IPS DF 19.7 (cell line): ENCODE data around the gene PTPRQ.
A peak's percentile ranks its signal among the peaks of the same experiment; 100 is the strongest.
"Not testable (repeated sequence)": the region's sequence is repeated elsewhere in the genome, so short reads cannot be mapped to it uniquely, and the experiment has no call there.

Source experiments
- DNase-seq: peaks from one replicate; pipeline ENCODE4 v3.0.0-alpha.2; 2013; ENCODE audit warnings: low read depth, low spot score

The PTPRQ gene

DNA sequence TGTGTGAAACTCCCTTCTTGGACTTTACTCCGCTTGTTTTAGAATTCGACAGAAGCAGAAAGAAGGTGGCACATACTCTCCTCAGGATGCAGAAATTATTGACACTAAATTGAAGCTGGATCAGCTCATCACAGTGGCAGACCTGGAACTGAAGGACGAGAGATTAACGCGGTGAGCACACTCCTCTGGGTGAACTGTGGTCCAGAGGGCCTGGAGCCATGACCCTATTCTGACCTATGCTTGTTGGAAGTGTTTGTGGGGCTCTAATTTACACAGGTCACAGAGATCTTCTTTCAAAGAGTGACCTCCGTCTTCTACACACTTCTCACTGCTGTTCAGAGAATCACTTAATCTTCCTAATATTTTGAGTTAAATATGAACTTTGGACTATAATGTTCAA lies 190.9 kb downstream of the PTPRQ start:
- DNase-seq, result no peak

- no peak for DNase-seq
Observed at GRCh38 chr12:80636832-80637231, 192.8 kb downstream of the PTPRQ start.

DNA sequence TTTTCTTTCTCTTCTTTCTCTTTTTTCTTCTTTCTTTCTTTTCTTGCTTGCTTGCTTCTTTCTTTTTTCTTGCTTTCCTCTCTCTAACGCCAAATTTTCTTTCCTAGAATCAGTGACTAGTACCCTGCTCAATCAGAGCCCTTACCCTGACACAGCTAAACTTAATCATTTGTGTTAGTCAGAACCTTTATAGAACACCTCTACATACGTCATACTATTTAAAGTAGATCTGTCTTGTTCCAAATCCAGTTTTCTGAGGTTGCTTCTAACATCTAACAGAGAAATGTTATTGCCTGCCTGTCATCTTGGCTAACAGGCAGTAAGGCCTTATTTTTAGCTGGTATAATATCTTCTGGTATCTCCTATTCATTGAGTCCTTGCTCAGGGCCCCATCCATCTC lies 197.9 kb downstream of the PTPRQ start:
- DNase-seq, result no peak

- DNase-seq, result no peak
Observed at GRCh38 chr12:80643961-80644360, 199.9 kb downstream of the PTPRQ start.

DNA sequence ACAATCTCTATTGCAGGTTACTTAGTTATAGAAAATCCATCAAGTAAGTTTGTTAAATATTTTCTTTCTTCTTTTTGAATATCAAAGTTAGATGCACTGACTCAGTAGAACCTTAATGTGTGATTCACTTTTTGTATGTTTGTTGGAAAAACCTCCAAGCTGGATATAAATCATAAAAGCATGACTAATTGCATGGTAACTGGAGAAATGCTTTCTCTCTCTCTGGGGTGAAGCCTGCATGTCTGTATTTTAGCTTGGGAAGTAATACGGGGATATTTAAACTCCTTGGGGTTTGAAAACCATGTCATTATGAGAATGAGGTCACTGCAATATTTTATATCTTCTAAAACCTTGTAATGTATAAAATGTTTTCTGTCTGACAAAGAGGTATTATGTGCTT lies 204.8 kb downstream of the PTPRQ start:
- DNase-seq, result no peak

DNA sequence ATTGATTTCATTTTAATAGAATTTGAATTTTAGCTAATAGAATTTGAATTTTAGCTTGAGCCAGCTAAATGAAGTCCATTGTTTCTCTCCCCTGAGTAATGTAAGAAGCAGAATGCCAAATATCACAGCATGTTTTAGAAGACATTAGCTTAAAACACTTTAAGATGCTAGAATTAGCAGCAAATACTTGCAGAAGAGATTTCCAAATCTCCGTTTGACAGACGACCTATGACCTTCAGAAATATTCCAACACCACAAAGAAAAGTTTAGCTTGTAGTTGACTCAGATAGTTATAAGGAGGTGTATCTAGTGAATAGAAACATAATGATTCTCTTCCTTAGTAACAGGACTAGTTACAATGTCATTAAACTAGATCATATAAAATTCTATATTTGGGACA lies 211.7 kb downstream of the PTPRQ start:
- DNase-seq, result no peak

GRCh38 chr12:80659512-80660063 lies 215.6 kb downstream of the PTPRQ start:
- DNase-seq, result no peak

DNA sequence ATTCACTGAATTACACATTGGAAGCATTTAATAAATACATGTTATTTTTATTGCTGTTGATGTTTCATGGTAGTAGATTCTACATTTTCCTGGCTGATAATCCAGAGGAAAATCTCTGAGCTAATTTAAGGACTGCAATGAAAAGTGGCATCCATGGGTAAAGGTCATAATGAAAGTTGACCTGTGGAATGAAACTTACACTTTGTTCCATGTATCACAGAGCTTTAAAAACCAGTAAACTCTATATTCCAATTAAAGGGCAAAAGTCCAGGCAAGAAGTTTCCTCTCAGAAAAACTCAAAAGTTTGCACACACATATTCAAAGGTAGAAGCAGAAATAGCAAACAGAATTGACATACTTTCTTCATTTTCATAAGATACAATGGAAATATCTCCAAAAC lies 218.6 kb downstream of the PTPRQ start:
- DNase-seq, result no peak

GRCh38 chr12:80670214-80670613 lies 226.2 kb downstream of the PTPRQ start:
- no peak for DNase-seq

GRCh38 chr12:80676042-80676636 lies 232.1 kb downstream of the PTPRQ start:
- not testable (repeated sequence) for DNase-seq

DNA sequence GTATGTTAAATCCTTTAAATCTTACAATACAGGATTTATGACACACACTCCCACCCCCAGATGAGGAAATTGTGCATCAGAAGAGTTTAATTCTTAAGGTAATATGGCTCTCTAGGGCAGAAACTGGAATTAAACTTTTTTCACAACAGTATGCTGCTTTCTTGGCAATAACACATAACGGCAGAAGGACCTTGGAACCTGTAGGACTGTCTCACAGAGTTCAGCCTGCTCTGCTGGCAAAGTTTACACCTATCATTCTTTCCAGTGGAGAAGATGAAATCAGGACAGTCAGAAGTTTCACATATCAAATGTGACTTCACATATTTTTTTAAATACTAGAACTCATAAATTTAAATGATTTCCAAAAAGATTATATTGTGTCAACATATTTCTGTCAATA lies 232.8 kb downstream of the PTPRQ start:
- DNase-seq, result no peak

GRCh38 chr12:80677994-80678393 lies 234.0 kb downstream of the PTPRQ start:
- no peak for DNase-seq

GRCh38 chr12:80679346-80680131 lies 235.5 kb downstream of the PTPRQ start:
- DNase-seq, result no peak

GRCh38 chr12:80681287-80681686 lies 237.3 kb downstream of the PTPRQ start:
- no peak for DNase-seq

- DNase-seq, result no peak
Observed at GRCh38 chr12:80681786-80682185, 237.8 kb downstream of the PTPRQ start.

GRCh38 chr12:80684077-80684495 lies 240.1 kb downstream of the PTPRQ start:
- peak; percentile 86 for DNase-seq

GRCh38 chr12:80690090-80690489 lies 246.1 kb downstream of the PTPRQ start:
- no peak for DNase-seq

GRCh38 chr12:80690513-80690912 lies 246.5 kb downstream of the PTPRQ start:
- no peak for DNase-seq

DNA sequence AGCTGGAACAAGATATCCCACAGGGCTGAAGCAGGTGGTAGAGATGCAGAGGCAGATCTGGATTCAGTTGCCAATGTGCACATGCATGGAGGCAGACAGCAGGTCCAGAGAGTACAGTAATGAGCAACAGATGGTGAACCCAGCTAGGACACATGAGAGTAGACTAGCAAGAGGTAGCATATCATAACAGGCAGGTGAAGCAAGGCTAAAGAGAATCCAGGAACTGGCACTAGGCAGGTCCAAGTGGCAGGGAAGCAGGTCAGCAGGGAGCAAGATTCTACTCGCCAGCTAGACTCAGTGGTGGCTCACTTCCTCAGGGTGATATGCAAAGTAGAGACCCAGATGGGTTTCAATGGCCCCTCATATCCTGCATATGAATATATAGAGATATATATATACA lies 248.1 kb downstream of the PTPRQ start:
- no peak for DNase-seq

DNA sequence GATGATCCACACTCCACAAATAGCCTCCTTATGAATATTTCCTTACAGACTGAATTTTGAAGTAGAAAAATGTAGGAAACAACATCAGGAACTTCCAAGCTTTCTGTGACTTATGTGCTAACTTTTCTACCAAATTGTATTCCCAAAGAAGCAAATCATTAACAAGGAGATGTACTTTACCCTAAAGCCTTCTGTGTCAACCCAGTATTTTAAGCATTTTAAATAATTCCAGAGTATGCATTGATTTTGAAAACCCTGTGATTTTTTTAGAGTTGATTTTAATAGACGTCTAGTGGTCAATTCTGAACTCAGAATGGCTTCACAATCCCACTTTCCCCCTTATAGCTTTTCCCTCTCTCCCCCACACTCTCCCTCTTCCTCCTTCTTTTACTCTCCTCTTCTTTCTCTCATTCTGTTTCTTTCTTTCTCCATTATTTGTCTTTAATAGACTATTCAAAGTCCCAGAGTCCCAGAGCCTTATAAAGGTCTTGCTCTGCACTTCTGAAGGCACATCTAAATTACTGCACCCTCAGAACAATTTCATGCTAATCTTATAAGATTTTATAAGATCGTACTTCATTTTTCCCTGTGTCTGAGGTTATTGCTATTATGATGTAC lies 253.3 kb downstream of the PTPRQ start:
- DNase-seq, result no peak

- no peak for DNase-seq
Observed at GRCh38 chr12:80698256-80698655, 254.2 kb downstream of the PTPRQ start.

GRCh38 chr12:80698847-80699542 lies 255.0 kb downstream of the PTPRQ start:
- no peak for DNase-seq
